WTC11 (cell line): ENCODE measurements around the gene ZNF532. TPM values are rescaled to one million over a fixed set of nuclear protein-coding genes. Genes with fewer than 3 reads are reported as not detected.
"Not testable (repeated sequence)": the region's sequence is repeated elsewhere in the genome, so short reads cannot be mapped to it uniquely, and the experiment has no call there.

ENCODE experiments used
- ATAC-seq: fragments of 200-7000 bp; cut with Tn5 transposase; 2 replicates; pipeline ENCODE4 v1.10.0; 2021; ENCODE audit warnings: mild to moderate bottlenecking, moderate library complexity
- CTCF ChIA-PET: fragments of 300-600 bp; sonication (Branson Sonifier 250); formaldehyde crosslinking; loops from one replicate; lab custom pipeline; 2021; ENCODE audit warnings: antibody characterized with exemption; lab: Charles Lee
- POLR2A ChIA-PET: fragments of 350-600 bp; sonication (Branson Sonifier 250); formaldehyde crosslinking; loops from one replicate; lab custom pipeline; 2021; ENCODE audit warnings: antibody characterized with exemption; lab: Charles Lee
- DNase-seq: peaks from one replicate; pipeline ENCODE4 v3.0.0; 2021; ENCODE audit warnings: low spot score
- H3K27ac Mint-ChIP-seq: 2 replicates; pipeline ENCODE4 v1.8.0; 2021; ENCODE audit warnings: mixed read lengths
- H3K27me3 Mint-ChIP-seq: 2 replicates; pipeline ENCODE4 v1.8.0; 2021; ENCODE audit warnings: low read depth, mild to moderate bottlenecking, moderate library complexity, mixed read lengths
- H3K36me3 Mint-ChIP-seq: 2 replicates; pipeline ENCODE4 v1.8.0; 2021; ENCODE audit warnings: mixed read lengths
- H3K4me1 Mint-ChIP-seq: 2 replicates; pipeline ENCODE4 v1.8.0; 2022; ENCODE audit warnings: mixed read lengths
- H3K4me3 Mint-ChIP-seq: 2 replicates; pipeline ENCODE4 v1.8.0; 2021; ENCODE audit warnings: mild to moderate bottlenecking, moderate library complexity, mixed read lengths
- H3K9me3 Mint-ChIP-seq: 2 replicates; pipeline ENCODE4 v1.8.0; 2021; ENCODE audit warnings: mixed read lengths
- ATF1 ChIP-seq: sonication (generic); formaldehyde crosslinking; IDR thresholded peaks from 2 replicates; pipeline ENCODE4 v1.8.1; 2023; ENCODE audit warnings: mild to moderate bottlenecking, moderate library complexity, missing genetic modification reagents
- CBFB ChIP-seq: sonication (generic); formaldehyde crosslinking; IDR thresholded peaks from 2 replicates; pipeline ENCODE4 v1.8.1; 2022; ENCODE audit warnings: mild to moderate bottlenecking, low read depth, missing genetic modification reagents
- JUN ChIP-seq: sonication (generic); formaldehyde crosslinking; IDR thresholded peaks from 2 replicates; pipeline ENCODE4 v1.8.0; 2023; ENCODE audit warnings: mild to moderate bottlenecking, missing genetic modification reagents
- NFATC4 ChIP-seq: fragments of 250-450 bp; sonication (Bioruptor Pico); IDR thresholded peaks from 2 replicates; pipeline ENCODE4 v1.9.0; 2021; ENCODE audit warnings: mild to moderate bottlenecking
- NFE2L1 ChIP-seq: sonication (generic); formaldehyde crosslinking; IDR thresholded peaks from 2 replicates; pipeline ENCODE4 v1.8.1; 2023; ENCODE audit warnings: missing genetic modification reagents
- NR1H2 ChIP-seq: sonication (generic); formaldehyde crosslinking; IDR thresholded peaks from 2 replicates; pipeline ENCODE4 v1.9.0; 2021; ENCODE audit warnings: mild to moderate bottlenecking, moderate library complexity, missing genetic modification reagents
- RORB ChIP-seq: fragments of 250-450 bp; sonication (Bioruptor Pico); IDR thresholded peaks from 2 replicates; pipeline ENCODE4 v1.9.0; 2021; ENCODE audit warnings: mild to moderate bottlenecking
- SP1 ChIP-seq: sonication (generic); formaldehyde crosslinking; conservative IDR thresholded peaks from 2 replicates; pipeline ENCODE4 v1.8.1; 2022; ENCODE audit warnings: missing genetic modification reagents
- TCF7 ChIP-seq: sonication (generic); formaldehyde crosslinking; IDR thresholded peaks from 2 replicates; pipeline ENCODE4 v1.8.0; 2022; ENCODE audit warnings: mild to moderate bottlenecking, low read depth, missing genetic modification reagents, moderate library complexity
- TEAD4 ChIP-seq: sonication (generic); formaldehyde crosslinking; IDR thresholded peaks from 2 replicates; pipeline ENCODE4 v1.8.0; 2022; ENCODE audit warnings: mild to moderate bottlenecking, missing genetic modification reagents
- ZNF232 ChIP-seq: sonication (generic); formaldehyde crosslinking; IDR thresholded peaks from 2 replicates; pipeline ENCODE4 v1.8.0; 2022; ENCODE audit warnings: mild to moderate bottlenecking, missing genetic modification reagents
- ZNF416 ChIP-seq: fragments of 250-450 bp; sonication (Bioruptor Pico); IDR thresholded peaks from 2 replicates; pipeline ENCODE4 v1.9.0; 2021; ENCODE audit warnings: mild to moderate bottlenecking, inconsistent platforms
- ZNF423 ChIP-seq: fragments of 250-450 bp; sonication (Bioruptor Pico); IDR thresholded peaks from 2 replicates; pipeline ENCODE4 v2.1.2; 2022; ENCODE audit warnings: mild to moderate bottlenecking, moderate library complexity
- total RNA-seq: library from RNA; stranded (reverse); gene quantifications from 3 replicates; pipeline ENCODE4 v1.2.3, GENCODE V29; 2021
- TF ChIP-seq, protein P1 (sequence below): fragments of 250-450 bp; sonication (Bioruptor Pico); IDR thresholded peaks from 2 replicates; pipeline ENCODE4 v1.9.0; 2021; ENCODE audit warnings: moderate library complexity, mild to moderate bottlenecking, inconsistent platforms, borderline replicate concordance
- TF ChIP-seq, protein P2 (sequence below): fragments of 200-600 bp; IDR thresholded peaks from 2 replicates; pipeline ENCODE4 v1.8.0; 2022; ENCODE audit warnings: antibody characterized with exemption
- TF ChIP-seq, protein P3 (sequence below): fragments of 250-450 bp; sonication (Bioruptor Pico); IDR thresholded peaks from 2 replicates; pipeline ENCODE4 v1.9.0; 2021; ENCODE audit warnings: mild to moderate bottlenecking
- TF ChIP-seq, protein P4 (sequence below): sonication (generic); formaldehyde crosslinking; IDR thresholded peaks from 2 replicates; pipeline ENCODE4 v1.8.0; 2023; ENCODE audit warnings: missing genetic modification reagents
- TF ChIP-seq, protein P5 (sequence below): sonication (generic); formaldehyde crosslinking; conservative IDR thresholded peaks from 2 replicates; pipeline ENCODE4 v1.8.1; 2023; ENCODE audit warnings: mild to moderate bottlenecking, low read depth, missing genetic modification reagents, moderate library complexity
- TF ChIP-seq, protein P6 (sequence below): sonication (generic); formaldehyde crosslinking; IDR thresholded peaks from 2 replicates; pipeline ENCODE4 v1.8.0; 2022; ENCODE audit warnings: mild to moderate bottlenecking, missing genetic modification reagents
- TF ChIP-seq, protein P7 (sequence below): sonication (generic); formaldehyde crosslinking; IDR thresholded peaks from 2 replicates; pipeline ENCODE4 v1.8.1; 2023; ENCODE audit warnings: mild to moderate bottlenecking, moderate library complexity, missing genetic modification reagents

The ZNF532 gene
- total RNA-seq, 1 experiment from 2014 or later = 171 TPM

DNA sequence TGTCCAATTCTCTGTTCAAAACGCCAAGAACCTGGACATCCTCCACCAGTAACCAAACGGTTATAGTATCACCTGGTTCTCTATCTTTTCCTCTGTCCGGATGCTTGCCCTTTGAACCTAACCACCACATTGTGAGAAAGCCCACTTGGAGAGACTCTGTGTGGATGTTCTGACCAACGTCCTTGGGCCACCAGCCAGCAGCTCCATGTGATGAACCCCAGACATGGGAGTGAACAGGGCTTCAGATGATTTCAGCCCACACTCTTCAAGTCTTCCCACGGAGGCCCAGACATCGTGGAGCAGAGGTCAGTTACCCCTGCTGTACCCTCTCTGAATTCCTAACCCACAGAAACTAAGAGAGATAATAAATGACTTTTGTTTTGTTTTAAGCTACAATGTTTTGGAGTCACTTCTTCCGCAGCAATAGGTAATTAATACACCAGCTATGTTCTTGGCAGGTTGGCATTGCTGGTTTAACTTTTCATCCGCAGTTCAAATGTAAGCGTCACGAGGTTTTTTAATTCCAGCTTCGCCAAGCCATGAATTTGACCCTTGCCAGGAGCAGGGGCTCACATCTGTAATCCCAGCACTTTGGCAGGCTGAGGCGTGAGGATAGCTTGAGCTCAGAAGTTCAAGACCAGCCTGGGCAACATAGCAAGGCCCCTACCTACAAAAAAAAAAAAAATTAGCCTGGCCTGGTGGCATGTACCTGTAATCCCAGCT lies 36.1 kb upstream of the ZNF532 start:
- Mint-ChIP-seq H3K27ac (no peak overlapping the region), H3K9me3 (peaks cover 23% of the 10 kb centered on the region), H3K27me3 (peaks cover 3% of the 10 kb centered on the region), H3K36me3 (peaks cover 14% of the 10 kb centered on the region), H3K4me3 (no peak overlapping the region), H3K4me1 (peaks cover 33% of the 10 kb centered on the region)
- no peak for ATAC-seq
- DNase-seq = no peak
- ChIA-PET CTCF (no interaction called here), POLR2A (interaction anchor here (0.9 to 1.8 kb wide), 2 partner anchors 9 to 41 kb away, joined by 5 to 6 read pairs; no protein-coding TSS in a partner anchor)
- no peak for TF ChIP-seq ZNF423 (CRISPR knock-in tag)
- TF ChIP-seq ZNF416 = no peak
- TF ChIP-seq, protein P1, sequence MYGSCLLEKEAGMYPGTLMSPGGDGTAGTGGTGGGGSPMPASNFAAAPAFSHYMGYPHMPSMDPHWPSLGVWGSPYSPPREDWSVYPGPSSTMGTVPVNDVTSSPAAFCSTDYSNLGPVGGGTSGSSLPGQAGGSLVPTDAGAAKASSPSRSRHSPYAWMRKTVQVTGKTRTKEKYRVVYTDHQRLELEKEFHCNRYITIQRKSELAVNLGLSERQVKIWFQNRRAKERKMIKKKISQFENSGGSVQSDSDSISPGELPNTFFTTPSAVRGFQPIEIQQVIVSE (CRISPR knock-in tag) = no peak
- TF ChIP-seq ATF1 = no peak
- TF ChIP-seq, protein P2, sequence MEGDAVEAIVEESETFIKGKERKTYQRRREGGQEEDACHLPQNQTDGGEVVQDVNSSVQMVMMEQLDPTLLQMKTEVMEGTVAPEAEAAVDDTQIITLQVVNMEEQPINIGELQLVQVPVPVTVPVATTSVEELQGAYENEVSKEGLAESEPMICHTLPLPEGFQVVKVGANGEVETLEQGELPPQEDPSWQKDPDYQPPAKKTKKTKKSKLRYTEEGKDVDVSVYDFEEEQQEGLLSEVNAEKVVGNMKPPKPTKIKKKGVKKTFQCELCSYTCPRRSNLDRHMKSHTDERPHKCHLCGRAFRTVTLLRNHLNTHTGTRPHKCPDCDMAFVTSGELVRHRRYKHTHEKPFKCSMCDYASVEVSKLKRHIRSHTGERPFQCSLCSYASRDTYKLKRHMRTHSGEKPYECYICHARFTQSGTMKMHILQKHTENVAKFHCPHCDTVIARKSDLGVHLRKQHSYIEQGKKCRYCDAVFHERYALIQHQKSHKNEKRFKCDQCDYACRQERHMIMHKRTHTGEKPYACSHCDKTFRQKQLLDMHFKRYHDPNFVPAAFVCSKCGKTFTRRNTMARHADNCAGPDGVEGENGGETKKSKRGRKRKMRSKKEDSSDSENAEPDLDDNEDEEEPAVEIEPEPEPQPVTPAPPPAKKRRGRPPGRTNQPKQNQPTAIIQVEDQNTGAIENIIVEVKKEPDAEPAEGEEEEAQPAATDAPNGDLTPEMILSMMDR = no peak
- no peak for TF ChIP-seq RORB (CRISPR knock-in tag)
- TF ChIP-seq, protein P3, sequence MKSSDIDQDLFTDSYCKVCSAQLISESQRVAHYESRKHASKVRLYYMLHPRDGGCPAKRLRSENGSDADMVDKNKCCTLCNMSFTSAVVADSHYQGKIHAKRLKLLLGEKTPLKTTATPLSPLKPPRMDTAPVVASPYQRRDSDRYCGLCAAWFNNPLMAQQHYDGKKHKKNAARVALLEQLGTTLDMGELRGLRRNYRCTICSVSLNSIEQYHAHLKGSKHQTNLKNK (CRISPR knock-in tag) = no peak
- TF ChIP-seq NFATC4 (CRISPR knock-in tag) = no peak
- TF ChIP-seq, protein P4, sequence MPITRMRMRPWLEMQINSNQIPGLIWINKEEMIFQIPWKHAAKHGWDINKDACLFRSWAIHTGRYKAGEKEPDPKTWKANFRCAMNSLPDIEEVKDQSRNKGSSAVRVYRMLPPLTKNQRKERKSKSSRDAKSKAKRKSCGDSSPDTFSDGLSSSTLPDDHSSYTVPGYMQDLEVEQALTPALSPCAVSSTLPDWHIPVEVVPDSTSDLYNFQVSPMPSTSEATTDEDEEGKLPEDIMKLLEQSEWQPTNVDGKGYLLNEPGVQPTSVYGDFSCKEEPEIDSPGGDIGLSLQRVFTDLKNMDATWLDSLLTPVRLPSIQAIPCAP (CRISPR knock-in tag) = no peak

DNA sequence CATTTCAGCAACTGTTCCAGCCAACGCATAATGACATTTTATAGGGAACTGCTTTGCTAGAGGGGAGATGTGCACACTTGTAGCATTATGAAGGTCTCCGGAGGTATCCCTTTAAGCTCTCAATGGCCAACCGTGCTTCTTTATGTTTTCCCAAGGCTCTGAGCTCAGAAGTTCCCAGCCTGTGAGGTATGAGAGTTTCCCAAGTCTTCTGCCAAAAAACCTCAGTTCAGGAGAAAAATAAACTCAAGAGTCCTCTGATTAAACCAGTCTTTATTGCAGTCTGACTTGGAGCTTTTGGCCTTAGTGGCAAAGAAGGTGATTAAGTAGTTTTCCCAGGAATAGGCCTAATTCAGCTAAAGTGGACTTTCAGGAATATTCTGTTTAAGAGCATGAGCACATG lies 35.4 kb upstream of the ZNF532 start:
- TF ChIP-seq CBFB (CRISPR knock-in tag) = no peak
- Mint-ChIP-seq H3K27me3 (peaks cover 3% of the 10 kb centered on the region), H3K36me3 (peaks cover 14% of the 10 kb centered on the region), H3K9me3 (peaks cover 23% of the 10 kb centered on the region), H3K4me1 (peaks cover 35% of the 10 kb centered on the region), H3K27ac (no peak overlapping the region), H3K4me3 (no peak overlapping the region)
- DNase-seq = no peak
- no peak for ATAC-seq
- ChIA-PET POLR2A (interaction anchor here (0.9 to 1.8 kb wide), 2 partner anchors 8 to 41 kb away, joined by 5 to 6 read pairs; no protein-coding TSS in a partner anchor), CTCF (no interaction called here)

DNA sequence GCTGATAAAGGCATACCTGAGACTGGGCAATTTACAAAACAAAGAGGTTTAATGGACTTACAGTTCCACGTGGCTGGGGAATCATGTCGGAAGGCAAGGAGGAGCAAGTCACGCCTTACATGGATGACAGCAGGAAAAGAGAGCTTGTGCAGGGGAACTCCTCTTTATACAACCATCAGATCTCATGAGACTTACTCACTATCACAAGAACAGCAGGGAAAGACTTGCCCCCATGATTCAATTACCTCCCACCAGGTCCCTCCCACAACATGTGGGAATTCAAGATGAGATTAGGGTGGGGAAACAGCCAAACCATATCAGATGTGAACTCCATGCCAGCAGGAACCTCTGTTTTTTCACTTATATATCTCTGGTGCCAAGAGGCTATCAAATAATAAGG lies 34.8 kb upstream of the ZNF532 start:
- peaks cover 23% of the 10 kb centered on the region for H3K9me3 Mint-ChIP-seq
- H3K4me1 Mint-ChIP-seq = peaks cover 34% of the 10 kb centered on the region
- DNase-seq, H3K27me3 Mint-ChIP-seq, CTCF ChIA-PET, H3K4me3 Mint-ChIP-seq, ATAC-seq: not testable (repeated sequence)
- POLR2A ChIA-PET = interaction anchor here (1.8 kb wide), 1 partner anchor 8 kb away, joined by 6 read pairs; no protein-coding TSS in a partner anchor
- peak overlapping the region; percentile 32; the same call in 1 of the 2 replicates for H3K27ac Mint-ChIP-seq
- H3K36me3 Mint-ChIP-seq = peaks cover 14% of the 10 kb centered on the region

- peaks cover 3% of the 10 kb centered on the region for H3K27me3 Mint-ChIP-seq
- CTCF ChIA-PET = interaction anchor here (1.0 kb wide), 1 partner anchor 23 kb away, joined by 3 read pairs; no protein-coding TSS in a partner anchor
- POLR2A ChIA-PET = interaction anchor here (0.7 to 1.0 kb wide), 2 partner anchors 10 to 33 kb away, joined by 3 read pairs; partner anchors contain the start of gene ZNF532
- DNase-seq = no peak
- ATAC-seq = no peak
- no peak overlapping the region for H3K4me3 Mint-ChIP-seq
- H3K4me1 Mint-ChIP-seq = peaks cover 34% of the 10 kb centered on the region
- peak overlapping the region; percentile 84; the same call in 1 of the 2 replicates for H3K27ac Mint-ChIP-seq
- H3K36me3 Mint-ChIP-seq = peaks cover 14% of the 10 kb centered on the region
- H3K9me3 Mint-ChIP-seq = peaks cover 23% of the 10 kb centered on the region
- TF ChIP-seq JUN (CRISPR knock-in tag) (no peak), RORB (CRISPR knock-in tag) (no peak), TEAD4 (no peak), NR1H2 (CRISPR knock-in tag) (no peak), NFE2L1 (CRISPR knock-in tag) (no peak), SP1 (no peak), TCF7 (CRISPR knock-in tag) (no peak), ZNF232 (CRISPR knock-in tag) (no peak)
- TF ChIP-seq, protein P5, sequence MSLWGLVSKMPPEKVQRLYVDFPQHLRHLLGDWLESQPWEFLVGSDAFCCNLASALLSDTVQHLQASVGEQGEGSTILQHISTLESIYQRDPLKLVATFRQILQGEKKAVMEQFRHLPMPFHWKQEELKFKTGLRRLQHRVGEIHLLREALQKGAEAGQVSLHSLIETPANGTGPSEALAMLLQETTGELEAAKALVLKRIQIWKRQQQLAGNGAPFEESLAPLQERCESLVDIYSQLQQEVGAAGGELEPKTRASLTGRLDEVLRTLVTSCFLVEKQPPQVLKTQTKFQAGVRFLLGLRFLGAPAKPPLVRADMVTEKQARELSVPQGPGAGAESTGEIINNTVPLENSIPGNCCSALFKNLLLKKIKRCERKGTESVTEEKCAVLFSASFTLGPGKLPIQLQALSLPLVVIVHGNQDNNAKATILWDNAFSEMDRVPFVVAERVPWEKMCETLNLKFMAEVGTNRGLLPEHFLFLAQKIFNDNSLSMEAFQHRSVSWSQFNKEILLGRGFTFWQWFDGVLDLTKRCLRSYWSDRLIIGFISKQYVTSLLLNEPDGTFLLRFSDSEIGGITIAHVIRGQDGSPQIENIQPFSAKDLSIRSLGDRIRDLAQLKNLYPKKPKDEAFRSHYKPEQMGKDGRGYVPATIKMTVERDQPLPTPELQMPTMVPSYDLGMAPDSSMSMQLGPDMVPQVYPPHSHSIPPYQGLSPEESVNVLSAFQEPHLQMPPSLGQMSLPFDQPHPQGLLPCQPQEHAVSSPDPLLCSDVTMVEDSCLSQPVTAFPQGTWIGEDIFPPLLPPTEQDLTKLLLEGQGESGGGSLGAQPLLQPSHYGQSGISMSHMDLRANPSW (CRISPR knock-in tag) = no peak
- TF ChIP-seq, protein P6, sequence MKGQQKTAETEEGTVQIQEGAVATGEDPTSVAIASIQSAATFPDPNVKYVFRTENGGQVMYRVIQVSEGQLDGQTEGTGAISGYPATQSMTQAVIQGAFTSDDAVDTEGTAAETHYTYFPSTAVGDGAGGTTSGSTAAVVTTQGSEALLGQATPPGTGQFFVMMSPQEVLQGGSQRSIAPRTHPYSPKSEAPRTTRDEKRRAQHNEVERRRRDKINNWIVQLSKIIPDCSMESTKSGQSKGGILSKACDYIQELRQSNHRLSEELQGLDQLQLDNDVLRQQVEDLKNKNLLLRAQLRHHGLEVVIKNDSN (CRISPR knock-in tag) = no peak
- TF ChIP-seq, protein P7, sequence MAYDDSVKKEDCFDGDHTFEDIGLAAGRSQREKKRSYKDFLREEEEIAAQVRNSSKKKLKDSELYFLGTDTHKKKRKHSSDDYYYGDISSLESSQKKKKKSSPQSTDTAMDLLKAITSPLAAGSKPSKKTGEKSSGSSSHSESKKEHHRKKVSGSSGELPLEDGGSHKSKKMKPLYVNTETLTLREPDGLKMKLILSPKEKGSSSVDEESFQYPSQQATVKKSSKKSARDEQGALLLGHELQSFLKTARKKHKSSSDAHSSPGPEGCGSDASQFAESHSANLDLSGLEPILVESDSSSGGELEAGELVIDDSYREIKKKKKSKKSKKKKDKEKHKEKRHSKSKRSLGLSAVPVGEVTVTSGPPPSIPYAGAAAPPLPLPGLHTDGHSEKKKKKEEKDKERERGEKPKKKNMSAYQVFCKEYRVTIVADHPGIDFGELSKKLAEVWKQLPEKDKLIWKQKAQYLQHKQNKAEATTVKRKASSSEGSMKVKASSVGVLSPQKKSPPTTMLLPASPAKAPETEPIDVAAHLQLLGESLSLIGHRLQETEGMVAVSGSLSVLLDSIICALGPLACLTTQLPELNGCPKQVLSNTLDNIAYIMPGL (CRISPR knock-in tag) = no peak
These were observed 33.1 kb upstream of the ZNF532 start for GRCh38 chr18:58831606-58832005.
